SK-N-SH (cell line): Measurements from ENCODE around the gene SULT1A1. TPM values are rescaled to one million over a fixed set of nuclear protein-coding genes. Genes with fewer than 3 reads are reported as not detected.
"Not testable (repeated sequence)": the region's sequence is repeated elsewhere in the genome, so short reads cannot be mapped to it uniquely, and the experiment has no call there.

Experiments used
- CTCF ChIA-PET: fragments of 300-600, 350-600 bp; formaldehyde crosslinking; extraction: SDS; loops from one replicate; lab custom pipeline; 2021; lab: Yijun Ruan, JAX
- POLR2A ChIA-PET: fragments of 350-600 bp; sonication (Branson Sonifier 250); formaldehyde crosslinking; extraction: SDS; loops from one replicate; lab custom pipeline; 2020; ENCODE audit warnings: antibody characterized with exemption, inconsistent platforms; lab: Yijun Ruan, JAX
- DNase-seq: peaks from one replicate; pipeline ENCODE4 v3.0.0; 2012
- H2AFZ ChIP-seq: fragments of 200-600 bp; sonication (generic); 2 replicates; pipeline ENCODE4 v1.8.1; 2016; ENCODE audit warnings: antibody characterized with exemption, mild to moderate bottlenecking, low read depth
- H3F3A ChIP-seq: fragments of 200-600 bp; sonication (generic); replicated peaks from 2 replicates; pipeline ENCODE3; 2016; ENCODE audit warnings: antibody characterized with exemption, mild to moderate bottlenecking; ENCODE audit not compliant: insufficient read depth
- H3K27ac ChIP-seq, 2 experiments: fragments of 200-500 bp in 1 of 2; fragments of 200-600 bp in 1 of 2; sonication (Bioruptor generic) in 1 of 2; sonication (generic), shearing (Covaris generic) in 1 of 2; 2 replicates each; pipeline versions ENCODE4 v1.5.1 to v1.6.1; 2014 to 2016; ENCODE audit warnings: low read depth in 2 of 2, inconsistent platforms in 1 of 2, low read length in 1 of 2, mild to moderate bottlenecking in 1 of 2, mixed read lengths in 1 of 2
- H3K27me3 ChIP-seq: fragments of 200-600 bp; sonication (generic), shearing (Covaris generic); 2 replicates; pipeline ENCODE4 v1.6.1; 2016; ENCODE audit warnings: mixed run types; ENCODE audit not compliant: insufficient read depth
- H3K36me3 ChIP-seq, 2 experiments: fragments of 200-500 bp in 1 of 2; fragments of 200-600 bp in 1 of 2; sonication (Bioruptor generic) in 1 of 2; sonication (generic) in 1 of 2; replicated peaks in 1 of 2; 2 replicates each; pipeline versions ENCODE3 to v1.5.1; 2014 to 2016; ENCODE audit warnings: low read length in 1 of 2, mild to moderate bottlenecking in 1 of 2; ENCODE audit not compliant: insufficient read depth in 2 of 2, control insufficient read depth in 1 of 2
- H3K4me1 ChIP-seq, 2 experiments: fragments of 200-500 bp in 1 of 2; fragments of 200-600 bp in 1 of 2; sonication (Bioruptor generic) in 1 of 2; sonication (generic), shearing (Covaris generic) in 1 of 2; 2 replicates each; pipeline versions ENCODE4 v1.5.1 to v1.6.1; 2014 to 2016; ENCODE audit warnings: low read depth in 1 of 2, low read length in 1 of 2, mixed run types in 1 of 2; ENCODE audit not compliant: insufficient read depth in 2 of 2, control insufficient read depth in 1 of 2
- H3K4me2 ChIP-seq: fragments of 200-600 bp; sonication (generic), shearing (Covaris generic); 2 replicates; pipeline ENCODE4 v1.6.1; 2017; ENCODE audit warnings: mixed run types
- H3K4me3 ChIP-seq, 2 experiments: fragments of 200-500 bp in 1 of 2; fragments of 200-600 bp in 1 of 2; sonication (Bioruptor generic) in 1 of 2; sonication (generic), shearing (Covaris generic) in 1 of 2; 2 replicates each; pipeline versions ENCODE4 v1.5.1 to v1.8.1; 2014 to 2016; ENCODE audit warnings: low read depth in 2 of 2, inconsistent platforms in 1 of 2, low read length in 1 of 2, mild to moderate bottlenecking in 1 of 2, mixed read lengths in 1 of 2, moderate library complexity in 1 of 2
- H3K79me2 ChIP-seq: fragments of 200-600 bp; sonication (generic); 2 replicates; pipeline ENCODE4 v1.8.1; 2017; ENCODE audit warnings: mild to moderate bottlenecking; ENCODE audit not compliant: insufficient read depth
- H3K9ac ChIP-seq: fragments of 200-600 bp; sonication (generic); 2 replicates; pipeline ENCODE4 v1.6.1; 2017; ENCODE audit warnings: mixed run types
- H3K9me2 ChIP-seq: fragments of 200-600 bp; sonication (generic); 2 replicates; pipeline ENCODE4 v1.6.1; 2017; ENCODE audit warnings: mixed run types
- H3K9me3 ChIP-seq: fragments of 200-600 bp; sonication (generic); 2 replicates; pipeline ENCODE4 v1.6.1; 2017; ENCODE audit warnings: mixed run types, mild to moderate bottlenecking, moderate library complexity
- H4K20me1 ChIP-seq: fragments of 200-600 bp; sonication (generic); 2 replicates; pipeline ENCODE4 v1.6.1; 2017; ENCODE audit warnings: mild to moderate bottlenecking, mixed run types; ENCODE audit not compliant: insufficient read depth
- ELF1 ChIP-seq: IDR thresholded peaks from 2 replicates; pipeline ENCODE4 v1.4.0; 2012
- EP300 ChIP-seq, 2 experiments: IDR thresholded peaks; 2 replicates each; pipeline versions ENCODE4 v1.4.0 to v1.6.1; 2012; ENCODE audit warnings: borderline replicate concordance in 1 of 2, low read depth in 1 of 2, low read length in 1 of 2
- NRF1 ChIP-seq: IDR thresholded peaks from 2 replicates; pipeline ENCODE4 v1.6.1; 2012; ENCODE audit warnings: low read depth, mild to moderate bottlenecking, low read length
- POLR2AphosphoS5 ChIP-seq: IDR thresholded peaks from 2 replicates; pipeline ENCODE4 v1.6.1; 2012; ENCODE audit warnings: low read depth, low read length
- SIN3A ChIP-seq: IDR thresholded peaks from 2 replicates; pipeline ENCODE4 v1.6.1; 2012; ENCODE audit warnings: low read depth, mild to moderate bottlenecking, low read length, moderate library complexity, borderline replicate concordance
- TCF12 ChIP-seq: IDR thresholded peaks from 2 replicates; pipeline ENCODE4 v1.4.0; 2012
- WGBS: methylation state at CpG from one replicate; pipeline ENCODE4 v1.1.6; 2017; ENCODE audit warnings: low lambda C conversion rate; 5-methylcytosine and 5-hydroxymethylcytosine counted together
- polyA plus RNA-seq, 3 experiments: library from polyadenylated mRNA; depleted of rRNA; stranded (reverse); fragments of >200 nt; gene quantifications; 2 replicates each; pipeline ENCODE4 v1.2.3, GENCODE V29; 2012
- TF ChIP-seq, protein P1 (sequence below): IDR thresholded peaks from 2 replicates; pipeline ENCODE4; 2012
- TF ChIP-seq, protein P2 (sequence below): IDR thresholded peaks from 2 replicates; pipeline ENCODE4 v1.4.0; 2012; ENCODE audit warnings: low read depth

SULT1A1 gene
- polyA plus RNA-seq, 1 of the 3 experiments (the other 2 are of a cell fraction) = 0.13 TPM

DNA sequence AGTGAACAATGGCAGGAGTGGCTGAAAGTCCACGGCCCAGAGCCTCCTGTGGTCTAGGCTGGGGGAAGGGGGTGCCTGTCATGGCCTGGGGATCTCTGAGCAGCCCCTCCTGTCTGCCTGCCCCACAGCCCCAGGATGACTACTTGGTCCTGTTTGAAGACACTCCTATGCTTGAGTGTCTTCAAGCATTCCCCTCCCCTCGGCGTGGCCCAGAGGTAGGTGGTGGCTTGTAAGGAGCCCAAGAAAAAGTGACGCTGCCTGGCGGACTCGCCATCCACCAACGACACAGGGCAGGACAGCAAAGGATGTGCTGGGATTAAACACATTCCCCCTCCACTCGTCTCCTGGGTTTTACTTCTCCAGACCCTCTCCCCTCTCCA, 5.7 kb downstream of the SULT1A1 start:
- Histone ChIP-seq H3K4me3 (no peak overlapping the region), H3K36me3 (no peaks in the 10 kb centered on the region), H3K9ac (no peak overlapping the region), H3K4me1 (no peaks in the 10 kb centered on the region), H2AFZ (no peak overlapping the region), H3K9me2 (no peaks in the 10 kb centered on the region), H3F3A (no peaks in the 10 kb centered on the region), H3K4me2 (no peak overlapping the region), H3K27ac (no peak overlapping the region), H3K79me2 (no peaks in the 10 kb centered on the region), H3K9me3 (no peaks in the 10 kb centered on the region), H4K20me1 (no peaks in the 10 kb centered on the region), H3K27me3 (no peaks in the 10 kb centered on the region)
- 46% methylated on average over 6 of the region's 8 CpGs for WGBS
- TF ChIP-seq NRF1 (no peak), POLR2AphosphoS5 (no peak), SIN3A (no peak), EP300 (IDR thresholded peaks at IDR 0.05; ENCODE audit: borderline replicate concordance in 1 of 2, low read depth in 1 of 2, low read length in 1 of 2) (no peak), TCF12 (no peak)
- TF ChIP-seq, protein P1, sequence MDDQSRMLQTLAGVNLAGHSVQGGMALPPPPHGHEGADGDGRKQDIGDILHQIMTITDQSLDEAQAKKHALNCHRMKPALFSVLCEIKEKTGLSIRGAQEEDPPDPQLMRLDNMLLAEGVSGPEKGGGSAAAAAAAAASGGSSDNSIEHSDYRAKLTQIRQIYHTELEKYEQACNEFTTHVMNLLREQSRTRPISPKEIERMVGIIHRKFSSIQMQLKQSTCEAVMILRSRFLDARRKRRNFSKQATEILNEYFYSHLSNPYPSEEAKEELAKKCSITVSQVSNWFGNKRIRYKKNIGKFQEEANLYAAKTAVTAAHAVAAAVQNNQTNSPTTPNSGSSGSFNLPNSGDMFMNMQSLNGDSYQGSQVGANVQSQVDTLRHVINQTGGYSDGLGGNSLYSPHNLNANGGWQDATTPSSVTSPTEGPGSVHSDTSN = no peak
- TF ChIP-seq, protein P2, sequence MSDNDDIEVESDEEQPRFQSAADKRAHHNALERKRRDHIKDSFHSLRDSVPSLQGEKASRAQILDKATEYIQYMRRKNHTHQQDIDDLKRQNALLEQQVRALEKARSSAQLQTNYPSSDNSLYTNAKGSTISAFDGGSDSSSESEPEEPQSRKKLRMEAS = no peak
- ChIA-PET CTCF (interaction anchor here (1.4 kb wide), 1 partner anchor 13 kb away, joined by 3 read pairs; no protein-coding TSS in a partner anchor), POLR2A (no interaction called here)
- DNase-seq = no peak

DNA sequence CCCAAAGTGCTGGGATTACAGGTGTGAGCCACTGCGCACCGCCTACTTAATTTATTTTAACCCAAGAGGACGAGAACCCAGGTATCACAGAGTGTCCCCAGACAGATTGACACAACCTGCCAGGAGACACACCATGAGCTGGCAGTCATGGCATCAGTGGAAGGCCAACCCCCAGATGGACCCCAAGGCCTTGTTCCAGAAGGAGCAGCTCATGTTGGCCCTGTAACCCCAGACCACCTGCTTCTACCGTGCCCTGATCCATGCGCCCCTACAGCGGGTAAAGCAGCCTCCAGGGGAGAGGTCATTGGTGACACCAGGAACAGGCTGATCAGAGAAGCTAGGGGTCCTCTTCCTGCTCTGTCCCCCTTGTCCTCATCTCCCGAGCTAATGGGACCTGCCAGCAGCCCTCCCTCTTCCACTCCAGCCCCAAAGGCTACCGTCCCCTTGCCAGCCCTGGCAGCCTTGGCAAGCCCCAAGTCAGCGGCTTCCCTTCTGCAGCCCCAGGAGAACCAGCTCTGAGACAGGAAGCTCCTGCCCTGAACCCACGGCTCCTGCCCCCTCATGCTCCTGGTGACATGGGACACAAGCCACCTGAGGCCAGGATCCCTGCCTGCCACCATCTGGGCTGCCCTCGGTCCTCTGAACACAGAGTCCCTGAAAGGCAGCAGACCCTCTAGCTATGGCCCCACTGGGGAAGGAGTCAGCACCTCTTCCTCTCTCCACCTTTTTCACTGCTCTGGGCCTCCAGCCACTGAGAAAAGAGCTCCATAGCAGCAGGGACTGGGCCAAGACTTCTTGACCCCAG, 6.3 kb downstream of the SULT1A1 start:
- H3K4me2 ChIP-seq = no peak overlapping the region
- no peaks in the 10 kb centered on the region for H4K20me1 ChIP-seq
- ChIA-PET CTCF (interaction anchor here (1.4 kb wide), 1 partner anchor 13 kb away, joined by 3 read pairs; no protein-coding TSS in a partner anchor), POLR2A (no interaction called here)
- no peaks in the 10 kb centered on the region for H3K27me3 ChIP-seq
- no peaks in the 10 kb centered on the region for H3F3A ChIP-seq
- no peak overlapping the region for H3K4me3 ChIP-seq
- H3K9me3 ChIP-seq = no peaks in the 10 kb centered on the region
- no peaks in the 10 kb centered on the region for H3K9me2 ChIP-seq
- H3K9ac ChIP-seq = no peak overlapping the region
- no peak for TF ChIP-seq SIN3A
- H3K27ac ChIP-seq = no peak overlapping the region
- DNase-seq = no peak
- no peaks in the 10 kb centered on the region for H3K4me1 ChIP-seq
- H2AFZ ChIP-seq = no peak overlapping the region
- no peaks in the 10 kb centered on the region for H3K79me2 ChIP-seq
- no peaks in the 10 kb centered on the region for H3K36me3 ChIP-seq
- 72% methylated on average over 9 of the region's 11 CpGs for WGBS

DNA sequence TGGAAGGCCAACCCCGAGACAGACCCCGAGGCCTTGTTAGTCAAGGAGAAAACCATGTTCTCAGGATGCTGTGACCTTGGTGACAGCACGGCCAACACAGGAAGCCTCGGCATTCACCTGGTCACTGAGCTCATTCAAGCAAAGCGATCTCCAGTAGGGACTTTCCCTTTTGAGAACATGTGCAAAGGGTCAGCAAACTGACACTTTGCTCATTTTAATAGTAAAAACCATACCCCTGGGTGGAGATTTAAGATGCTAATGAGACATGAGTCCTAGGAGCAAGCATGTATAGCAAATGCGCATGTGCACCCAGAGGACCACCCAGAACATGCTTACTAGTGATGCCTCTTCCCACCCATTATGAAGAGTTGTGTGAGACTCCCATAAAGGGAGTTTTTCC, 7.3 kb downstream of the SULT1A1 start:
- Histone ChIP-seq H3K79me2 (no peaks in the 10 kb centered on the region), H2AFZ (no peak overlapping the region), H3K4me3 (no peak overlapping the region), H3K27ac (no peak overlapping the region), H4K20me1 (no peaks in the 10 kb centered on the region), H3K9me3 (no peaks in the 10 kb centered on the region), H3K4me2 (no peak overlapping the region), H3K27me3 (no peaks in the 10 kb centered on the region), H3K36me3 (no peaks in the 10 kb centered on the region), H3K4me1 (no peaks in the 10 kb centered on the region), H3F3A (no peaks in the 10 kb centered on the region), H3K9me2 (no peaks in the 10 kb centered on the region), H3K9ac (no peak overlapping the region)
- POLR2A ChIA-PET = no interaction called here
- TF ChIP-seq, protein P1 = no peak
- no peak for TF ChIP-seq ELF1
- 68% methylated on average over 4 of the region's 6 CpGs for WGBS
- CTCF ChIA-PET = no interaction called here
- DNase-seq = no peak

DNA sequence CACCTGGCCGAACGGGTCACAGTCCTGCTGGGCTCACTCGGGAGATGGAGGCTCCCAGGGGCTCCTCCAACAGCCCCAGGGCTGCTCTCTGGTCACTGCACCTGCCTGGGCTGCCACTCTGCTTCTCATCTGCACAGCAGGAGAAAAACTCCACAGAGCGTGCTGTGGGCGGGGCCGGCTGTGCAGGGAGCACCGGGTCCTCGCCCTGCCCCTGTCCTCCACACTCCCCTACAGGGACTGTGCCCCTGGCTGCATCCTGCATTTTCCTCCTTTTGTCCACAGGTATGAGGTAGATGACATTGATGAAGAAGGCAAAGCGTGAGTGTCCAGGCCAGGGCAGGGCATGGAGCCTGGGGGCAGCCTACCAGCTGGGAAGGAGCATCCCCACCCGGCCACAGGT, 7.8 kb downstream of the SULT1A1 start:
- CTCF ChIA-PET, H3K27me3 ChIP-seq, POLR2A ChIA-PET: not testable (repeated sequence)

More for the DNA sequence above, 7.8 kb downstream of the SULT1A1 start:
- not testable (repeated sequence) for H4K20me1 ChIP-seq, DNase-seq, H2AFZ ChIP-seq, H3K79me2 ChIP-seq, H3K36me3 ChIP-seq, H3K27ac ChIP-seq, H3K4me2 ChIP-seq, H3K4me3 ChIP-seq, H3F3A ChIP-seq, H3K9me2 ChIP-seq, H3K9ac ChIP-seq, H3K4me1 ChIP-seq, H3K9me3 ChIP-seq
- no CpG with 5 or more reads among the region's 10 CpGs for WGBS
